Measurements from ENCODE around the gene RANBP17. TPM values are rescaled to one million over a fixed set of nuclear protein-coding genes. Genes with fewer than 3 reads are reported as not detected.

Gene RANBP17
- total and polyA plus RNA-seq, 12 donors: 0.55 to 12.9 (median 5.9) TPM

DNA sequence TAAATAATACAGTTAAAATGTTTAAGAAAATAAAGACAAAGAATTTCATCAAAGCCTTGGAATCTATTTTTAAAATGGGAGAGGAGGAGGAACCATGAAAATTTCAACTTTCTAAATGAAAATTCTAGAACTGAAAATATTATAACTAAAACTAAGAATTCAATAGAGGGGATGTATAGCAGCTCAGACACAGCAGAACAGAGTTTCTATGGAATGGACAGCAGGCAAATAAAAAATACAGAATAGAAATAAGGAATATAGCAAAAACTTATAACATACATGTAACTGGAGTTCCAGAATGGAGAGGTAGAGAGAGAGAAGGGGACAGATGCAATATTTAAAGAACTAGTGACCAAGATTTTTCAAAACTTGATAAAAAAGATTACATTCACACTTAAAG, 1.4 kb upstream of the RANBP17 start:
- Histone ChIP-seq H3K4me3 (no peak overlapping the region), H3K27me3 (peaks cover 0 to 28% (median 0%) of the 10 kb centered on the region in 7 donors), H3K27ac (no peak overlapping the region), H3K4me1 (peaks cover 0 to 17% (median 6%) of the 10 kb centered on the region in 9 donors), H3K36me3 (no peaks in the 10 kb centered on the region), H3K9me3 (peaks cover 0 to 26% (median 20%) of the 10 kb centered on the region in 11 donors)
- ATAC-seq: no peak
- TF ChIP-seq, protein P1, sequence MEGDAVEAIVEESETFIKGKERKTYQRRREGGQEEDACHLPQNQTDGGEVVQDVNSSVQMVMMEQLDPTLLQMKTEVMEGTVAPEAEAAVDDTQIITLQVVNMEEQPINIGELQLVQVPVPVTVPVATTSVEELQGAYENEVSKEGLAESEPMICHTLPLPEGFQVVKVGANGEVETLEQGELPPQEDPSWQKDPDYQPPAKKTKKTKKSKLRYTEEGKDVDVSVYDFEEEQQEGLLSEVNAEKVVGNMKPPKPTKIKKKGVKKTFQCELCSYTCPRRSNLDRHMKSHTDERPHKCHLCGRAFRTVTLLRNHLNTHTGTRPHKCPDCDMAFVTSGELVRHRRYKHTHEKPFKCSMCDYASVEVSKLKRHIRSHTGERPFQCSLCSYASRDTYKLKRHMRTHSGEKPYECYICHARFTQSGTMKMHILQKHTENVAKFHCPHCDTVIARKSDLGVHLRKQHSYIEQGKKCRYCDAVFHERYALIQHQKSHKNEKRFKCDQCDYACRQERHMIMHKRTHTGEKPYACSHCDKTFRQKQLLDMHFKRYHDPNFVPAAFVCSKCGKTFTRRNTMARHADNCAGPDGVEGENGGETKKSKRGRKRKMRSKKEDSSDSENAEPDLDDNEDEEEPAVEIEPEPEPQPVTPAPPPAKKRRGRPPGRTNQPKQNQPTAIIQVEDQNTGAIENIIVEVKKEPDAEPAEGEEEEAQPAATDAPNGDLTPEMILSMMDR (IDR thresholded peaks at IDR 0.05): no peak
- intact Hi-C loops (cut with DNase I): no loop called here
- DNase-seq: no peak

DNA sequence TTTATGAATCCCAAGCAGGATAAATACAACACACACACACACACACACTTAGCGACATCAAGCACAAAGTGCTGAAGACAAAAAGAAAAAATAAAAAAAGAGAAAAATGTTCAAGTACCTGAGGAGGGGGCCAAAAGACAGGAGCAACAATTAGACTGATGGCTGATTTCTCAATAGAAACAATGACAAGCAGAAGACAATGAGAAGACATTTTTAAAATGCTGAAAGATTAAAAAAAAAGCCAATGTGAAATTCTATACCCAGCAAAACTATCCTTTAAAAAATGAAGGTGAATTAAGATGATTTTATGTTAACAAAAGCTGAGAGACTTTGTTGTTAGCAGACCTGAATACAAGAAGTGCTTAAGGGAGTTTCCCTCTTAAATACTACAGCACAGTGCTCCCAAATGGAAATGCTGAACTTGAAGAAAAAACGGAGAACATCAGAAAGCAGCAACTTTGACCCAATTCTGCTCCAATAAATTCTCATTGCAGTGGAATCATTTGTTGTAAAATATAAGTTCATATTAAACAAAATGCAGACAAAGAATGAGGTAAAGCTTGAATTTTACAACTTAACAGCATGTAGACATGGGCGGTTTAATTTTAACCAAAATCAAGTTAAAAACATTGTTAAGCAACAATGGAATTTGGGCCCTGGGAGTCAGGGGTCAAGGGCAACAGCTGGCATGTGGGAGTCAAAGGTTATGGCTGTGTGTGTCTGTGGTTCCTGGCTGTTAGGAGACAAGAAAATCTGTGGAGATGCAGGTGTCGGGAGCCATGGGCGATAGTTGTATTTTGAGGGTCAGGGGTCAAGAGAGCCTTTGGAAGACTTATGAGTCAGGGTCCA, 776 bp upstream of the RANBP17 start:
- WGBS, 2 donors: 90 to 95% methylated on average over 5 of the region's 5 CpGs
- H3K4me3 ChIP-seq: peak overlapping the region in 7 of 10 donors; percentile 64 to 80 (median 70)
- no peak overlapping the region for H3K27ac ChIP-seq
- intact Hi-C loops (cut with DNase I): no loop called here
- TF ChIP-seq, protein P1 (IDR thresholded peaks at IDR 0.05): no peak
- no peak for DNase-seq
- H3K9me3 ChIP-seq: peaks cover 0 to 26% (median 20%) of the 10 kb centered on the region in 11 donors
- peaks cover 0 to 17% (median 6%) of the 10 kb centered on the region in 9 donors for H3K4me1 ChIP-seq
- ATAC-seq: no peak
- peaks cover 0 to 28% (median 0%) of the 10 kb centered on the region in 7 donors for H3K27me3 ChIP-seq
- H3K36me3 ChIP-seq: no peaks in the 10 kb centered on the region

DNA sequence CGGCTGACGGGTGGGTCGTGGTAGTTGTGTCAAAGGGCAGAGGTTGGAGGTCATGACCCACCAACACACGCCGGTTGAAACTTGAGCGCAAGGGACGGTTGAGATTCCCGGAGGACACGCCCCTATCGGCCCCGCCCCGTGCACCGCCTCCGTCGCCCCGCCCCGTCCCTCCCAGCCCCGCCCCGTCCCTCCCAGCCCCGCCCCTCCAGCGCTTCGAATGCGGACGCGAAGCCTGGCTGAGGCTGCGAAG, 226 bp upstream of the RANBP17 start:
- Histone ChIP-seq H3K27me3 (peaks cover 0 to 28% (median 0%) of the 10 kb centered on the region in 7 donors), H3K4me1 (peaks cover 0 to 17% (median 6%) of the 10 kb centered on the region in 9 donors), H3K36me3 (no peaks in the 10 kb centered on the region), H3K27ac (peak overlapping the region in 1 of 10 donors; percentile 75), H3K4me3 (peak overlapping the region; percentile 50 to 80 (median 70)), H3K9me3 (peaks cover 0 to 26% (median 20%) of the 10 kb centered on the region in 11 donors)
- WGBS, 2 donors: 9 to 13% methylated on average over 26 of the region's 26 CpGs
- TF ChIP-seq, protein P1 (IDR thresholded peaks at IDR 0.05): no peak
- intact Hi-C loops (cut with DNase I): no loop called here
- no peak for ATAC-seq
- peak in 1 of 2 donors; percentile 35 for DNase-seq

DNA sequence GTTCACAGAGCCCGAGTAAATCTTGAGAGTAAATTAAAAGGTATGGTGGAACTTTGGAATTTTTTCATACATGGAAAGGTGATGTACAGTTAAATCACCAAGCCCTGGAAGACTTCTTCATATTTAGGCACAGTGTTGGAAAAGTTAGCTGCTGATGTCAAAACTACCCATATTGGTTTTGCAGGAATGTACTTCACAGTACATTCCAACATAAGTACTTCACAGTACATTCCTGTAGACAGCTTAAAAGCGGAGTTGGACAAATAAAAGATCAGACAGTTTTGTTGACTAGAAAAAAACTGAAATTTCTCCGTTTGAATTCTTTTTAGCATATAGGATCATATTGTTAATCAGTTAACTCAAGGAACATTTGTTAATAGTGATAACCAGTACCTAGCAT, 1.8 kb downstream of the RANBP17 start:
- intact Hi-C loops (cut with DNase I): no loop called here

More for the DNA sequence above, 1.8 kb downstream of the RANBP17 start:
- no peak overlapping the region for H3K4me3 ChIP-seq
- WGBS, 2 donors: 95 to 96% methylated on average over 3 of the region's 3 CpGs
- TF ChIP-seq, protein P1 (IDR thresholded peaks at IDR 0.05): no peak
- no peak overlapping the region for H3K27ac ChIP-seq
- H3K36me3 ChIP-seq: no peaks in the 10 kb centered on the region
- DNase-seq (no peak), ATAC-seq (no peak)
- H3K4me1 ChIP-seq: peaks cover 0 to 17% (median 6%) of the 10 kb centered on the region in 9 donors
- H3K9me3 ChIP-seq: peaks cover 0 to 26% (median 20%) of the 10 kb centered on the region in 11 donors
- peaks cover 0 to 28% (median 0%) of the 10 kb centered on the region in 7 donors for H3K27me3 ChIP-seq
